Common myeloid progenitor, CD34-positive (primary cell): ENCODE measurements around the gene BCAR1.

Source experiments
- CTCF ChIA-PET: fragments of 350-600 bp; sonication (Branson Sonifier 250); formaldehyde crosslinking; loops from one replicate; lab custom pipeline; 2021; ENCODE audit warnings: antibody characterized with exemption; lab: Charles Lee
- POLR2A ChIA-PET: fragments of 350-600 bp; sonication (Branson Sonifier 250); formaldehyde crosslinking; loops from one replicate; lab custom pipeline; 2021; ENCODE audit warnings: antibody characterized with exemption; lab: Charles Lee
- DNase-seq, 3 donors: peaks; one replicate each; pipeline versions ENCODE4 v3.0.0 to v3.0.0-alpha.2; 2013
- H3K27ac ChIP-seq, 2 experiments: 1 replicate in 1 of 2; 2 replicates in 1 of 2; pipeline ENCODE4 v1.7.0; 2013; ENCODE audit warnings: inconsistent platforms in 2 of 2, low read length in 2 of 2, mild to moderate bottlenecking in 2 of 2, low read depth in 1 of 2, moderate library complexity in 1 of 2; ENCODE audit not compliant: severe bottlenecking in 2 of 2, insufficient read depth in 1 of 2, poor library complexity in 1 of 2
- H3K27me3 ChIP-seq, 5 experiments: replicated peaks in 2 of 5; 1 replicate in 3 of 5; 2 replicates in 2 of 5; pipeline versions ENCODE4 v1.6.1 to v1.7.0; 2013; ENCODE audit warnings: low read length in 4 of 5, mild to moderate bottlenecking in 2 of 5, moderate library complexity in 2 of 5, inconsistent platforms in 1 of 5; ENCODE audit not compliant: insufficient read depth in 5 of 5, control insufficient read depth in 4 of 5
- H3K36me3 ChIP-seq, 4 experiments: 1 replicate in 2 of 4; 2 replicates in 2 of 4; pipeline versions ENCODE4 v1.6.1 to v1.7.0; 2013; ENCODE audit warnings: low read length in 3 of 4, control low read depth in 1 of 4, mild to moderate bottlenecking in 1 of 4; ENCODE audit not compliant: control insufficient read depth in 4 of 4, insufficient read depth in 4 of 4
- H3K4me1 ChIP-seq, 4 experiments: 1 replicate in 3 of 4; 2 replicates in 1 of 4; pipeline versions ENCODE4 v1.6.1 to v1.7.1; 2013; ENCODE audit warnings: low read length in 3 of 4, mild to moderate bottlenecking in 3 of 4, control low read depth in 1 of 4, inconsistent platforms in 1 of 4, moderate library complexity in 1 of 4; ENCODE audit not compliant: control insufficient read depth in 4 of 4, insufficient read depth in 4 of 4; ENCODE audit errors: control extremely low read depth in 1 of 4
- H3K4me3 ChIP-seq, 7 experiments: 1 replicate in 4 of 7; 2 replicates in 3 of 7; pipeline versions ENCODE4 v1.5.1 to v1.7.0; 2013; ENCODE audit warnings: mild to moderate bottlenecking in 7 of 7, low read length in 6 of 7, moderate library complexity in 6 of 7, inconsistent platforms in 2 of 7, low read depth in 2 of 7, control low read depth in 1 of 7; ENCODE audit not compliant: insufficient read depth in 4 of 7, control insufficient read depth in 1 of 7; ENCODE audit errors: extremely low read depth in 1 of 7
- H3K9me3 ChIP-seq, 5 experiments: 1 replicate in 4 of 5; 2 replicates in 1 of 5; pipeline versions ENCODE4 v1.6.1 to v1.7.1; 2013; ENCODE audit warnings: low read length in 4 of 5, mild to moderate bottlenecking in 2 of 5, inconsistent platforms in 1 of 5, low read depth in 1 of 5, moderate library complexity in 1 of 5; ENCODE audit not compliant: control insufficient read depth in 4 of 5, insufficient read depth in 2 of 5; ENCODE audit errors: control extremely low read depth in 1 of 5
- WGBS: methylation state at CpG from one replicate; pipeline ENCODE4 v1.1.5; 2013; ENCODE audit not compliant: insufficient coverage; 5-methylcytosine and 5-hydroxymethylcytosine counted together

The BCAR1 gene

DNA sequence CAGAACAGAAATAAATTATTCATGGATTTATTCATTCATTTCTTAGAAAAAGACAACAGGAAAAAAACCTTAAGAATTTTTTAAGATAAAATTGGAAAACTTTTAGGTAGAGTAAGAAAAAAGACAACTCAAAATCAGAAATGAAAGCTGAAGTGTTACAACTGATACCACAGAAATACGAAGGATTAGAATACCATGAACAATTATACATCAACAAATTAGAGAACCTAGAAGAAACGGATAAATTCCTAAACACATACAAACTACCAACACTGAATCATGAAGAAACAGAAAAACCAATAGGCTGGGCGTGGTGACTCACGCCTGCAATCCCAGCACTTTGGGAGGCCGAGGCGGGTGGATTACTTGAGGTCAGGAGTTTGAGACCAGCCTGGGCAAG lies 72.2 kb downstream of the BCAR1 start:
- no peak for DNase-seq
- H3K4me1 ChIP-seq: no peaks in the 10 kb centered on the region
- no peak overlapping the region for H3K27ac ChIP-seq
- H3K27me3 ChIP-seq: no peaks in the 10 kb centered on the region
- H3K9me3 ChIP-seq: peaks cover 2 to 38% (median 22%) of the 10 kb centered on the region in 5 experiments
- H3K36me3 ChIP-seq: no peaks in the 10 kb centered on the region
- H3K4me3 ChIP-seq: no peak overlapping the region
- CTCF ChIA-PET: no interaction called here
- POLR2A ChIA-PET: no interaction called here
- WGBS: 96% methylated on average over 4 of the region's 6 CpGs
